NCI-H510A treated with DMSO at 0.1 percent for 48 hours (cell line): ENCODE data around the gene APOE.
"Not testable (repeated sequence)": the region's sequence is repeated elsewhere in the genome, so short reads cannot be mapped to it uniquely, and the experiment has no call there.

Source experiments
- DNase-seq: peaks from one replicate; lab custom pipeline; 2025; lab: John Stamatoyannopoulos, UW

APOE gene

GRCh38 chr19:44884566-44884965, 21.0 kb upstream of the APOE start:
- DNase-seq = no peak

GRCh38 chr19:44886141-44886540, 19.5 kb upstream of the APOE start:
- DNase-seq = no peak

- no peak for DNase-seq
Observed at GRCh38 chr19:44887648-44888047, 17.9 kb upstream of the APOE start.

GRCh38 chr19:44888335-44888734, 17.3 kb upstream of the APOE start:
- DNase-seq = not testable (repeated sequence)

- no peak for DNase-seq
Observed at GRCh38 chr19:44889830-44890365, 15.7 kb upstream of the APOE start.

- peak; percentile 100 for DNase-seq
Observed at GRCh38 chr19:44890366-44891015, 15.1 kb upstream of the APOE start.

GRCh38 chr19:44891016-44891882, 14.3 kb upstream of the APOE start, which contains the start of gene TOMM40:
Gene TOMM40 (plus strand): TSS chr19:44891254. CDS start chr19:44891416, 162 bp downstream.
- peak; percentile 100 for DNase-seq

- DNase-seq = no peak
Observed at GRCh38 chr19:44892932-44893331, 12.7 kb upstream of the APOE start.

GRCh38 chr19:44893332-44894051, 12.1 kb upstream of the APOE start:
- DNase-seq = no peak

GRCh38 chr19:44894052-44894400, 11.6 kb upstream of the APOE start:
- no peak for DNase-seq

- no peak for DNase-seq
Observed at GRCh38 chr19:44894946-44895345, 10.7 kb upstream of the APOE start.

- no peak for DNase-seq
Observed at GRCh38 chr19:44897835-44898234, 7.8 kb upstream of the APOE start.

GRCh38 chr19:44900328-44901244, 5.0 kb upstream of the APOE start:
- DNase-seq = no peak

GRCh38 chr19:44903216-44903601, 2.4 kb upstream of the APOE start:
- DNase-seq = no peak

- DNase-seq = peak; percentile 14
Observed at GRCh38 chr19:44903602-44904425, 1.8 kb upstream of the APOE start.

GRCh38 chr19:44904426-44904994, 1.1 kb upstream of the APOE start:
- no peak for DNase-seq

- DNase-seq = no peak
Observed at GRCh38 chr19:44907613-44908012, 2.0 kb downstream of the APOE start.

GRCh38 chr19:44908074-44908835, 2.7 kb downstream of the APOE start:
- no peak for DNase-seq

GRCh38 chr19:44908836-44909261, 3.3 kb downstream of the APOE start:
- no peak for DNase-seq
